Keratinocyte (primary cell): Measurements from ENCODE around the gene CHST13. TPM values are rescaled to one million over a fixed set of nuclear protein-coding genes. Genes with fewer than 3 reads are reported as not detected.

ENCODE experiments used
- DNase-seq: peaks from one replicate; pipeline ENCODE4 v3.0.0-alpha.2; 2011; ENCODE audit warnings: low read depth, missing footprints, low spot score
- FAIRE-seq: peaks from 2 replicates; lab custom pipeline; 2011; peaks lifted over from hg19 to GRCh38; lab: Jason Lieb, UNC
- H2AFZ ChIP-seq: 2 replicates; pipeline ENCODE4 v1.6.0; 2012; ENCODE audit warnings: low read length, control low read depth, inconsistent platforms; ENCODE audit not compliant: control insufficient read depth
- H3K27ac ChIP-seq: 2 replicates; pipeline ENCODE4 v1.5.1; 2011; ENCODE audit warnings: low read length; ENCODE audit not compliant: control insufficient read depth, insufficient read depth
- H3K27me3 ChIP-seq: 3 replicates; pipeline ENCODE4 v1.6.0; 2011; ENCODE audit warnings: low read length; ENCODE audit not compliant: control insufficient read depth, insufficient read depth; ENCODE audit errors: extremely low read depth
- H3K36me3 ChIP-seq, 2 experiments: 2 replicates in 1 of 2; 3 replicates in 1 of 2; pipeline ENCODE4 v1.5.1; 2011; ENCODE audit warnings: low read length in 2 of 2, mild to moderate bottlenecking in 1 of 2; ENCODE audit not compliant: control insufficient read depth in 2 of 2, insufficient read depth in 2 of 2; ENCODE audit errors: extremely low read depth in 1 of 2
- H3K4me1 ChIP-seq: 3 replicates; pipeline ENCODE4 v1.5.1; 2011; ENCODE audit warnings: low read length; ENCODE audit not compliant: control insufficient read depth, insufficient read depth; ENCODE audit errors: extremely low read depth
- H3K4me2 ChIP-seq: 3 replicates; pipeline ENCODE4 v1.6.0; 2011; ENCODE audit warnings: low read depth, low read length; ENCODE audit not compliant: control insufficient read depth, insufficient read depth; ENCODE audit errors: extremely low read depth
- H3K4me3 ChIP-seq, 3 experiments: fragments of 200-600 bp in 1 of 3; sonication (generic) in 1 of 3; 2 replicates in 2 of 3; 3 replicates in 1 of 3; pipeline ENCODE4 v1.5.1; 2011 to 2016; ENCODE audit warnings: low read length in 3 of 3, mild to moderate bottlenecking in 3 of 3, control low read depth in 2 of 3, inconsistent platforms in 1 of 3, low read depth in 1 of 3, mixed read lengths in 1 of 3, mixed run types in 1 of 3, moderate library complexity in 1 of 3; ENCODE audit not compliant: control insufficient read depth in 2 of 3, insufficient read depth in 2 of 3; ENCODE audit errors: extremely low read depth in 1 of 3
- H3K79me2 ChIP-seq: 2 replicates; pipeline ENCODE4 v1.6.0; 2012; ENCODE audit warnings: low read length; ENCODE audit not compliant: control insufficient read depth, insufficient read depth
- H3K9ac ChIP-seq: 3 replicates; pipeline ENCODE4 v1.6.0; 2011; ENCODE audit warnings: low read length; ENCODE audit not compliant: control insufficient read depth, insufficient read depth; ENCODE audit errors: extremely low read depth
- H3K9me1 ChIP-seq: 3 replicates; pipeline ENCODE4 v1.6.0; 2011; ENCODE audit warnings: low read length; ENCODE audit not compliant: control insufficient read depth, insufficient read depth; ENCODE audit errors: extremely low read depth
- H3K9me3 ChIP-seq: 2 replicates; pipeline ENCODE4 v1.5.1; 2012; ENCODE audit warnings: low read depth, low read length; ENCODE audit not compliant: control insufficient read depth
- H4K20me1 ChIP-seq: 3 replicates; pipeline ENCODE4 v1.6.0; 2011; ENCODE audit warnings: low read length; ENCODE audit not compliant: control insufficient read depth, insufficient read depth; ENCODE audit errors: extremely low read depth
- EZH2 ChIP-seq: IDR thresholded peaks from one replicate; pipeline ENCODE4 v1.6.1; 2012; ENCODE audit warnings: inconsistent platforms, mild to moderate bottlenecking, low read length, moderate library complexity
- dilution Hi-C: fragments of 300-500 bp; cut with MboI; formaldehyde crosslinking; loops from one replicate; pipeline ENCODE4 v1.7.0; 2020; ENCODE audit warnings: low sequenced_read_pairs; ENCODE audit not compliant: extremely low pct_ligation_motif_present
- polyA plus RNA-seq, 5 experiments: library from polyadenylated mRNA; depleted of rRNA in 3 of 5; stranded (reverse) in 3 of 5; stranded (forward) in 1 of 5; unstranded in 1 of 5; fragments of >200 nt; gene quantifications; 1 replicate in 1 of 5; 2 replicates in 3 of 5; 3 replicates in 1 of 5; pipeline versions ENCODE4 v1.2.1 to v1.2.3, GENCODE V29; 2011 to 2012; ENCODE audit warnings: missing spikeins in 2 of 5, low read depth in 1 of 5, low replicate concordance in 1 of 5
- TF ChIP-seq, protein P1 (sequence below), 3 experiments: IDR thresholded peaks in 1 of 3; conservative IDR thresholded peaks in 1 of 3; optimal IDR thresholded peaks in 1 of 3; 2 replicates in 2 of 3; 3 replicates in 1 of 3; pipeline versions ENCODE3 to v1.5.1; 2011; ENCODE audit warnings: low read length in 3 of 3, mild to moderate bottlenecking in 3 of 3, moderate library complexity in 2 of 3, control low read depth in 1 of 3, inconsistent platforms in 1 of 3; ENCODE audit not compliant: insufficient read depth in 2 of 3; ENCODE audit errors: extremely low read depth in 1 of 3

Gene CHST13
- polyA plus RNA-seq, 1 donor (not counting 4 experiments of a cell fraction or from before 2014, with no cell fraction given) = not detected

DNA sequence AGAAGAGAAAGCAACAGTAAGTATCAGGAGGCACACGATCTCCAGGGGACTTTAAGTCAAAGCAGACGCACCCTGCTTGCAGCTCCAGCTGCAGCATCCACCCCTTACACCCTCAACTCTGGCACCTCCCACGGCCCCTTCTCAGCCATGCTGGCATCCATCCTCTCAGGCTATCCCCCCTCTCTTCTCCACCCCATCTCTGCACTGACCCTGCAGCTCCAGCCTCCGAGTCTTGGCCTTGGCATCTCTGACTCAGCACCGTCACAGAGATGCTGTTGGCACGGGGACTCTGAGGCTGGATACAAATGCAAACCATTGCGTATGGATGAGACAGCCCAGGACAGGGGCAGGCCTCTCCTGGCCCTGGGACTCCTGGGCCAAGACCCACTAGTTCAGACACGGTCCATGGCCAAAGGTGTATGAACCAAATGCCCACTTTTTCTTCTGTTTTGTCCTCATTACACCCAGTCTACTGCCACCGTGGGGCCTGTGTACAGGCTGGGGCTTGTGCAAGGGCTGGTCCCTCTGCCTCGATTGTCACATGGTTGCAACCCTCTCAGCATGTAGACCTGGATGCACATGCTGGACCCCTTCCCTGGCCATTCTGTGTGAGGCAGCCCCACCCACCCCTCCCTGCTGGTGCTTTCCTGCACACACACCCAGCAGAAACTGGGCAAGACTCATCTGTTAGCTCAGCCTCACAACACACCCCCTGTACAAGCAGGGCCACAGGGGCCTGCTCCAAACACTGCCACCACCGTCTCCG is 29.6 kb upstream of the CHST13 start:
- Histone ChIP-seq H3K9ac (no peak overlapping the region), H3K4me3 (no peak overlapping the region), H3K27ac (no peak overlapping the region), H3K36me3 (no peaks in the 10 kb centered on the region), H3K27me3 (peaks cover 11% of the 10 kb centered on the region), H3K9me3 (no peaks in the 10 kb centered on the region), H3K4me1 (no peaks in the 10 kb centered on the region), H3K9me1 (no peaks in the 10 kb centered on the region), H2AFZ (no peak overlapping the region), H3K4me2 (no peak overlapping the region), H4K20me1 (no peaks in the 10 kb centered on the region), H3K79me2 (no peaks in the 10 kb centered on the region)
- dilution Hi-C loops = no loop called here
- DNase-seq = no peak
- TF ChIP-seq, protein P1, sequence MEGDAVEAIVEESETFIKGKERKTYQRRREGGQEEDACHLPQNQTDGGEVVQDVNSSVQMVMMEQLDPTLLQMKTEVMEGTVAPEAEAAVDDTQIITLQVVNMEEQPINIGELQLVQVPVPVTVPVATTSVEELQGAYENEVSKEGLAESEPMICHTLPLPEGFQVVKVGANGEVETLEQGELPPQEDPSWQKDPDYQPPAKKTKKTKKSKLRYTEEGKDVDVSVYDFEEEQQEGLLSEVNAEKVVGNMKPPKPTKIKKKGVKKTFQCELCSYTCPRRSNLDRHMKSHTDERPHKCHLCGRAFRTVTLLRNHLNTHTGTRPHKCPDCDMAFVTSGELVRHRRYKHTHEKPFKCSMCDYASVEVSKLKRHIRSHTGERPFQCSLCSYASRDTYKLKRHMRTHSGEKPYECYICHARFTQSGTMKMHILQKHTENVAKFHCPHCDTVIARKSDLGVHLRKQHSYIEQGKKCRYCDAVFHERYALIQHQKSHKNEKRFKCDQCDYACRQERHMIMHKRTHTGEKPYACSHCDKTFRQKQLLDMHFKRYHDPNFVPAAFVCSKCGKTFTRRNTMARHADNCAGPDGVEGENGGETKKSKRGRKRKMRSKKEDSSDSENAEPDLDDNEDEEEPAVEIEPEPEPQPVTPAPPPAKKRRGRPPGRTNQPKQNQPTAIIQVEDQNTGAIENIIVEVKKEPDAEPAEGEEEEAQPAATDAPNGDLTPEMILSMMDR (optimal IDR thresholded peaks at IDR 0.05 in 1 of 3, IDR thresholded peaks at IDR 0.05 in 1 of 3, conservative IDR thresholded peaks at IDR 0.05 in 1 of 3; ENCODE audit: extremely low read depth in 1 of 3, insufficient read depth in 2 of 3, low read length in 3 of 3) = no peak
- no peak for TF ChIP-seq EZH2
- peak; percentile 23 for FAIRE-seq

DNA sequence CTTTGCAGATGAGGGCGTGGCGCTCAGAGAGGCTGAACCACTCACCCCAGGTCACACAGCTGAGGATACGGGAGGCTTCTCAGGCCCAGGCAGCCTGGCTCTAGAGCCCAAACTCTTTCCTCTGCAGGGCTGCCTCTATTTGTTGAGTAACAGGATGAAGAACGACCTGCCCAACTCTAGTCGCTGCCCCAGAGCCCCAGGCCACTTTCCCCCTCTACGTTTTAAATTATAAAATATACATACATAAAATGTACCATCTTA is 29.1 kb upstream of the CHST13 start:
- H3K79me2 ChIP-seq = no peaks in the 10 kb centered on the region
- H2AFZ ChIP-seq = no peak overlapping the region
- no peaks in the 10 kb centered on the region for H4K20me1 ChIP-seq
- H3K4me2 ChIP-seq = no peak overlapping the region
- dilution Hi-C loops = no loop called here
- TF ChIP-seq, protein P1 (optimal IDR thresholded peaks at IDR 0.05 in 1 of 3, IDR thresholded peaks at IDR 0.05 in 1 of 3, conservative IDR thresholded peaks at IDR 0.05 in 1 of 3; ENCODE audit: extremely low read depth in 1 of 3, insufficient read depth in 2 of 3, low read length in 3 of 3) = no peak
- TF ChIP-seq EZH2 = no peak
- no peaks in the 10 kb centered on the region for H3K9me3 ChIP-seq
- no peak overlapping the region for H3K9ac ChIP-seq
- no peaks in the 10 kb centered on the region for H3K4me1 ChIP-seq
- peaks cover 9% of the 10 kb centered on the region for H3K27me3 ChIP-seq
- H3K9me1 ChIP-seq = no peaks in the 10 kb centered on the region
- H3K4me3 ChIP-seq = no peak overlapping the region
- no peaks in the 10 kb centered on the region for H3K36me3 ChIP-seq
- FAIRE-seq (no peak), DNase-seq (no peak)
- no peak overlapping the region for H3K27ac ChIP-seq
